ENCODE data around the gene FXYD7.

DNA sequence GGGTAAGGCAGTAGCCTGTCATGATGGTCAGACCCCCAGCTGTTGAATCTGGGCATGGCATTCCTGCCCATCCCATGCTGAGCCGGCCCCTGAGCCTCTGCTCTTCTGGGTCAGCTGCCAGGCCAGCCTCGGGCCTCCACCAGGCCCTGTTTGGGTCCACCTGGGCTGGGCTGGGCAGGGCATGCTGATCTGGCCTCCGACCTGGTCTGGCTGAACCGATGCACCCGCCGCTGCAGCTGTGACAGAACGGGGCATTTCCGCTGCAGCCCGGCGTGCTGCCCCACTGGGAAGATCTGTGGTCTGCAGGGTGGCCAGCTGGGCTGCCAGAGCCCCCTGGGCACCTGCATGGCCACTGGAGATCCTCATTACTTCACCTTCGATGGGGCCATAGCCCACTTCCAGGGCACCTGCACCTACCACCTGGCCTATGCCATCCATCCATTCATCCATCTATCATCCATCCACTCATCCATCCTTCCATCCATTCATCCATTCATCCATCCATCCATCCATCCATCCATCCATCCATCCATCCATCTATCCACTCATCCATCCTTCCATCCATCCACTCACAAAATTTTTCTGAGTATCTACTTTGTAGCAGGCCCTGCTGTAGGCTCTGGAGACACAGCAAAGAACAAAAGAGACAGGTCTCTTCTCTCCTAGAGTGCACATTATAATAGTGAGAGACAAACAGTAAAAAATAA, 49.0 kb upstream of the FXYD7 start:
- TF ChIP-seq PAWR (CRISPR knock-in tag; IDR thresholded peaks at IDR 0.05; ENCODE audit: borderline replicate concordance) (no peak), RARG (CRISPR knock-in tag; IDR thresholded peaks at IDR 0.05; ENCODE audit: low read depth) (no peak), JUND (CRISPR knock-in tag; IDR thresholded peaks at IDR 0.05) (no peak), POLR2A (IDR thresholded peaks at IDR 0.05; ENCODE audit: insufficient read depth in 1 of 2, low read depth in 2 of 2, low read length in 2 of 2) (no peak), HDAC2 (CRISPR knock-in tag; IDR thresholded peaks at IDR 0.05) (no peak)
- TF ChIP-seq, protein P1, sequence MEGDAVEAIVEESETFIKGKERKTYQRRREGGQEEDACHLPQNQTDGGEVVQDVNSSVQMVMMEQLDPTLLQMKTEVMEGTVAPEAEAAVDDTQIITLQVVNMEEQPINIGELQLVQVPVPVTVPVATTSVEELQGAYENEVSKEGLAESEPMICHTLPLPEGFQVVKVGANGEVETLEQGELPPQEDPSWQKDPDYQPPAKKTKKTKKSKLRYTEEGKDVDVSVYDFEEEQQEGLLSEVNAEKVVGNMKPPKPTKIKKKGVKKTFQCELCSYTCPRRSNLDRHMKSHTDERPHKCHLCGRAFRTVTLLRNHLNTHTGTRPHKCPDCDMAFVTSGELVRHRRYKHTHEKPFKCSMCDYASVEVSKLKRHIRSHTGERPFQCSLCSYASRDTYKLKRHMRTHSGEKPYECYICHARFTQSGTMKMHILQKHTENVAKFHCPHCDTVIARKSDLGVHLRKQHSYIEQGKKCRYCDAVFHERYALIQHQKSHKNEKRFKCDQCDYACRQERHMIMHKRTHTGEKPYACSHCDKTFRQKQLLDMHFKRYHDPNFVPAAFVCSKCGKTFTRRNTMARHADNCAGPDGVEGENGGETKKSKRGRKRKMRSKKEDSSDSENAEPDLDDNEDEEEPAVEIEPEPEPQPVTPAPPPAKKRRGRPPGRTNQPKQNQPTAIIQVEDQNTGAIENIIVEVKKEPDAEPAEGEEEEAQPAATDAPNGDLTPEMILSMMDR (CRISPR knock-in tag; IDR thresholded peaks at IDR 0.05): no peak
- TF ChIP-seq, protein P2, sequence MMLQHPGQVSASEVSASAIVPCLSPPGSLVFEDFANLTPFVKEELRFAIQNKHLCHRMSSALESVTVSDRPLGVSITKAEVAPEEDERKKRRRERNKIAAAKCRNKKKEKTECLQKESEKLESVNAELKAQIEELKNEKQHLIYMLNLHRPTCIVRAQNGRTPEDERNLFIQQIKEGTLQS (CRISPR knock-in tag; IDR thresholded peaks at IDR 0.05): no peak

Data from HepG2 (cell line).